IMR-90 (cell line): ENCODE data around the gene SLC19A1. TPM values are rescaled to one million over a fixed set of nuclear protein-coding genes. Genes with fewer than 3 reads are reported as not detected.

ENCODE experiments used
- ATAC-seq: fragments of 200-7000 bp; cut with Tn5 transposase; 2 replicates; pipeline ENCODE4 v1.9.1; 2020; ENCODE audit warnings: low read depth, mild to moderate bottlenecking, moderate library complexity
- BruUV-seq: library from RNA; stranded (reverse); fragments of 400-500 nt; replicated peaks from 2 replicates; lab custom pipeline; 2021; lab: Mats Ljungman, UMichigan
- CTCF ChIA-PET: fragments of 300-600 bp; formaldehyde crosslinking; extraction: SDS; loops from one replicate; lab custom pipeline; 2021; ENCODE audit warnings: antibody characterized with exemption; lab: Yijun Ruan, JAX
- POLR2A ChIA-PET: fragments of 300-600 bp; sonication (Branson Sonifier 250); formaldehyde crosslinking; loops from one replicate; lab custom pipeline; 2022; ENCODE audit warnings: antibody characterized with exemption; ENCODE audit not compliant: unreplicated experiment; lab: Charles Lee
- DNase-seq: peaks from one replicate; pipeline ENCODE4 v3.0.0; 2013
- H2AFZ ChIP-seq: replicated peaks from 2 replicates; pipeline ENCODE3; 2013; ENCODE audit warnings: low read length, mild to moderate bottlenecking; ENCODE audit not compliant: poor library complexity
- H2AK5ac ChIP-seq: 2 replicates; pipeline ENCODE4 v1.6.1; 2013; ENCODE audit warnings: low read depth, low read length, inconsistent platforms
- H2AK9ac ChIP-seq: replicated peaks from 2 replicates; pipeline ENCODE3; 2013; ENCODE audit warnings: mild to moderate bottlenecking, low read depth, low read length, moderate library complexity; ENCODE audit not compliant: poor library complexity
- H2BK120ac ChIP-seq: 2 replicates; pipeline ENCODE4 v1.6.1; 2013; ENCODE audit warnings: low read depth, low read length, inconsistent platforms
- H2BK15ac ChIP-seq: 3 replicates; pipeline ENCODE4 v1.6.1; 2013; ENCODE audit warnings: low read depth, low read length, inconsistent platforms
- H2BK20ac ChIP-seq: 2 replicates; pipeline ENCODE4 v1.6.1; 2013; ENCODE audit warnings: low read depth, mild to moderate bottlenecking, inconsistent platforms, low read length, moderate library complexity
- H2BK5ac ChIP-seq: 2 replicates; pipeline ENCODE4 v1.6.1; 2013; ENCODE audit warnings: mild to moderate bottlenecking, low read depth, low read length, inconsistent platforms; ENCODE audit not compliant: poor library complexity, severe bottlenecking
- H3K14ac ChIP-seq: replicated peaks from 2 replicates; pipeline ENCODE4 v1.6.1; 2013; ENCODE audit warnings: low read depth, low read length, inconsistent platforms
- H3K18ac ChIP-seq: 2 replicates; pipeline ENCODE4 v1.6.1; 2013; ENCODE audit warnings: low read depth, low read length, control low read depth
- H3K23ac ChIP-seq: 2 replicates; pipeline ENCODE4 v1.6.1; 2013; ENCODE audit warnings: low read depth, low read length, inconsistent platforms
- H3K27ac ChIP-seq: 2 replicates; pipeline ENCODE4 v1.5.1; 2013; ENCODE audit warnings: mild to moderate bottlenecking, control low read depth, low read length; ENCODE audit not compliant: insufficient read depth
- H3K27me3 ChIP-seq: 2 replicates; pipeline ENCODE4 v1.6.1; 2013; ENCODE audit warnings: low read length; ENCODE audit not compliant: control insufficient read depth, insufficient read depth
- H3K36me3 ChIP-seq: 2 replicates; pipeline ENCODE4 v1.6.1; 2013; ENCODE audit warnings: low read length, mixed read lengths; ENCODE audit not compliant: control insufficient read depth, insufficient read depth
- H3K4ac ChIP-seq: 2 replicates; pipeline ENCODE4 v1.6.1; 2013; ENCODE audit warnings: low read depth, low read length, inconsistent platforms
- H3K4me1 ChIP-seq: 2 replicates; pipeline ENCODE4 v1.6.1; 2013; ENCODE audit warnings: low read length, mixed read lengths; ENCODE audit not compliant: control insufficient read depth, insufficient read depth
- H3K4me2 ChIP-seq: 2 replicates; pipeline ENCODE4 v1.6.1; 2013; ENCODE audit warnings: low read depth, mild to moderate bottlenecking, control low read depth, low read length, moderate library complexity
- H3K4me3 ChIP-seq: 2 replicates; pipeline ENCODE4 v1.5.1; 2013; ENCODE audit warnings: low read depth, mild to moderate bottlenecking, control low read depth, low read length, moderate library complexity; ENCODE audit not compliant: insufficient read depth
- H3K56ac ChIP-seq: 2 replicates; pipeline ENCODE4 v1.6.1; 2013; ENCODE audit warnings: low read length, inconsistent platforms; ENCODE audit not compliant: insufficient read depth; ENCODE audit errors: extremely low read depth
- H3K79me1 ChIP-seq, 2 experiments: 2 replicates each; pipeline ENCODE4 v1.6.1; 2013; ENCODE audit warnings: low read length in 2 of 2, inconsistent platforms in 1 of 2, low read depth in 1 of 2
- H3K9ac ChIP-seq: 2 replicates; pipeline ENCODE4 v1.6.1; 2013; ENCODE audit warnings: low read depth, low read length, control low read depth
- H3K9me1 ChIP-seq: 2 replicates; pipeline ENCODE4 v1.6.1; 2013; ENCODE audit warnings: low read length, inconsistent platforms; ENCODE audit not compliant: insufficient read depth
- H3K9me3 ChIP-seq: 2 replicates; pipeline ENCODE4 v1.6.1; 2013; ENCODE audit warnings: low read length; ENCODE audit not compliant: control insufficient read depth, insufficient read depth
- H4K20me1 ChIP-seq: 2 replicates; pipeline ENCODE4 v1.6.1; 2013; ENCODE audit warnings: low read length, inconsistent platforms; ENCODE audit not compliant: insufficient read depth
- H4K5ac ChIP-seq: 2 replicates; pipeline ENCODE4 v1.6.1; 2013; ENCODE audit warnings: mild to moderate bottlenecking, low read depth, low read length, control low read depth
- H4K8ac ChIP-seq, 2 experiments: 2 replicates each; pipeline ENCODE4 v1.6.1; 2013; ENCODE audit warnings: low read depth in 2 of 2, low read length in 2 of 2, control low read depth in 1 of 2, inconsistent platforms in 1 of 2
- H4K91ac ChIP-seq: 2 replicates; pipeline ENCODE4 v1.6.1; 2013; ENCODE audit warnings: low read depth, low read length, inconsistent platforms; ENCODE audit not compliant: insufficient read depth
- BHLHE40 ChIP-seq: fragments of 150-350 bp; IDR thresholded peaks from 2 replicates; pipeline ENCODE4 v1.6.1; 2016; ENCODE audit warnings: mild to moderate bottlenecking, low read depth, low read length
- CHD1 ChIP-seq: IDR thresholded peaks from 2 replicates; pipeline ENCODE4 v1.6.1; 2012; ENCODE audit warnings: low read depth, low read length, improper control_type of control experiment
- ELK1 ChIP-seq: fragments of 150-350 bp; IDR thresholded peaks from 2 replicates; pipeline ENCODE4 v1.6.1; 2016; ENCODE audit warnings: low read depth, mild to moderate bottlenecking, low read length, moderate library complexity, borderline replicate concordance
- MAZ ChIP-seq: IDR thresholded peaks from 2 replicates; pipeline ENCODE4 v1.6.1; 2012; ENCODE audit warnings: low read depth, mild to moderate bottlenecking, low read length, improper control_type of control experiment, moderate library complexity, borderline replicate concordance
- MXI1 ChIP-seq: IDR thresholded peaks from 2 replicates; pipeline ENCODE4 v1.6.1; 2012; ENCODE audit warnings: low read depth, mild to moderate bottlenecking, low read length, moderate library complexity, borderline replicate concordance
- NFE2L2 ChIP-seq: fragments of 150-350 bp; IDR thresholded peaks from 2 replicates; pipeline ENCODE4 v1.6.1; 2016; ENCODE audit warnings: low read depth, mild to moderate bottlenecking, low read length
- RFX5 ChIP-seq: IDR thresholded peaks from 2 replicates; pipeline ENCODE4 v1.8.0; 2012; ENCODE audit warnings: low read depth, mild to moderate bottlenecking, low read length, moderate library complexity
- USF2 ChIP-seq: fragments of 150-350 bp; IDR thresholded peaks from 2 replicates; pipeline ENCODE4 v1.6.1; 2017; ENCODE audit warnings: mild to moderate bottlenecking, antibody characterized with exemption, low read length, low read depth
- WGBS, 2 experiments: methylation state at CpG; one replicate each; pipeline versions ENCODE4 v1.1.5 to v1.1.7; 2013; ENCODE audit warnings: missing lambda C conversion rate in 2 of 2; ENCODE audit not compliant: insufficient read length in 1 of 2; ENCODE audit errors: extremely low coverage in 2 of 2; 5-methylcytosine and 5-hydroxymethylcytosine counted together
- dilution Hi-C: fragments of 300-500 bp; cut with HindIII; formaldehyde crosslinking; loops from one replicate; pipeline ENCODE4 v1.14.3; 2018; ENCODE audit warnings: low sequenced_read_pairs; ENCODE audit not compliant: unreplicated experiment
- in situ Hi-C: fragments of 300-500 bp; cut with MboI; formaldehyde crosslinking; loops from 3 replicates; pipeline ENCODE4 v1.14.3; 2019; ENCODE audit warnings: low sequenced_read_pairs, inconsistent platforms, mixed read lengths
- intact Hi-C: fragments of 100-400 bp; cut with micrococcal nuclease; formaldehyde crosslinking; loops from 2 replicates; pipeline ENCODE4 v1.10.0; 2022
- polyA plus RNA-seq, 3 experiments: library from polyadenylated mRNA; depleted of rRNA; stranded (reverse); fragments of >200 nt; gene quantifications; 2 replicates each; pipeline ENCODE4 v1.2.3, GENCODE V29; 2012; ENCODE audit warnings: low replicate concordance in 1 of 3
- total RNA-seq: library from RNA; depleted of rRNA; stranded (reverse); fragments of >200 nt; gene quantifications from 2 replicates; pipeline ENCODE4 v1.2.3, GENCODE V29; 2012

SLC19A1 gene
- total and polyA plus RNA-seq, 2 of the 4 experiments (the other 2 are of a cell fraction) = 2.2 to 16.2 TPM

- CTCF ChIA-PET = no interaction called here
- POLR2A ChIA-PET = no interaction called here
Measured at GRCh38 chr21:45525153-45525909, 16.9 kb downstream of the SLC19A1 start.

More at GRCh38 chr21:45525153-45525909, 16.9 kb downstream of the SLC19A1 start:
- no peak for DNase-seq
- Histone ChIP-seq H3K36me3 (peaks cover 19% of the 10 kb centered on the region), H3K9me1 (peaks cover 9% of the 10 kb centered on the region), H3K9ac (no peak overlapping the region), H2BK120ac (no peak overlapping the region), H3K4ac (no peak overlapping the region), H2BK20ac (no peak overlapping the region), H4K20me1 (no peaks in the 10 kb centered on the region), H2BK5ac (no peak overlapping the region), H3K4me3 (no peak overlapping the region), H3K9me3 (peaks cover 8% of the 10 kb centered on the region), H3K18ac (no peak overlapping the region), H3K23ac (no peak overlapping the region), H3K27ac (no peak overlapping the region), H2BK15ac (no peak overlapping the region), H3K14ac (no peak overlapping the region), H3K79me1 (peaks cover 0 to 7% of the 10 kb centered on the region in 2 experiments; a peak in 2 of 4 replicates), H3K4me1 (no peaks in the 10 kb centered on the region), H4K5ac (no peak overlapping the region), H2AFZ (no peak overlapping the region), H3K4me2 (no peak overlapping the region), H2AK9ac (no peak overlapping the region), H2AK5ac (no peak overlapping the region), H4K8ac (no peak overlapping the region), H3K56ac (no peak overlapping the region), H3K27me3 (no peaks in the 10 kb centered on the region), H4K91ac (no peak overlapping the region)
- no peak for ATAC-seq
- in situ Hi-C loops (no loop called here), intact Hi-C loops (no loop called here), dilution Hi-C loops (no loop called here)
- no TSS peak for BruUV-seq
- TF ChIP-seq CHD1 = no peak
- TF ChIP-seq MXI1 = no peak
- TF ChIP-seq USF2 = no peak
- no peak for TF ChIP-seq NFE2L2
- no peak for TF ChIP-seq ELK1
- no peak for TF ChIP-seq RFX5
- TF ChIP-seq BHLHE40 = no peak
- no peak for TF ChIP-seq MAZ
- WGBS, 2 experiments = 84% methylated on average over 24 of the region's 29 CpGs; no CpG with 5 or more reads in 1 of the 2 experiments
